Measurements from ENCODE around the gene DUSP12.
"Not testable (repeated sequence)": the region's sequence is repeated elsewhere in the genome, so short reads cannot be mapped to it uniquely, and the experiment has no call there.

DUSP12 gene

GRCh38 chr1:161769673-161770045 is 20.1 kb downstream of the DUSP12 start:
- H3K4me3 Mint-ChIP-seq; H3K9me3 Mint-ChIP-seq; H3K27me3 Mint-ChIP-seq; intact Hi-C loops (cut with micrococcal nuclease); H3K27ac Mint-ChIP-seq: not testable (repeated sequence)
- H3K36me3 Mint-ChIP-seq (ENCODE audit: low read depth): peaks cover 28% of the 10 kb centered on the region
- peaks cover 29% of the 10 kb centered on the region for H3K4me1 Mint-ChIP-seq (ENCODE audit: low read depth)

DNA sequence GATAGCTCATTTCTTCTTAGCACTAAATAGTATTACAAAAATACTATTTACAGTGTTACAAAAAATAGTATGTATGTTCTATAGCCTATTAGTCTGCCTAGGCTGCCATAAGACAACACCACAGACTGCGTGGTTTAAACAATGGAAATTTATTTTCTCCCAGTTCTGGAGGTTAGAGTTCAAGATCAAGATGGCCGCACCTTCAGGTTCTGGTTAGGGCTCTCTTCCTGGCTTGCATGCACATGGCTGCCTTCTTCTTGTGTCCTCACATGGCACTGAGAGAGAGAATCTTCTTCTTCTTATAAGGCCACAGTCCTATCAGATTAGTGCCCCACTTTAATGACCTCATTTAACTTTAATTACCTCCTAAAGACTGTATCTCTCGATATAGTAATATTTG is 20.7 kb downstream of the DUSP12 start:
- no peaks in the 10 kb centered on the region for H3K27me3 Mint-ChIP-seq
- H3K36me3 Mint-ChIP-seq (ENCODE audit: low read depth): peaks cover 28% of the 10 kb centered on the region
- H3K4me3 Mint-ChIP-seq: no peak overlapping the region
- no peak overlapping the region for H3K27ac Mint-ChIP-seq
- peaks cover 29% of the 10 kb centered on the region for H3K4me1 Mint-ChIP-seq (ENCODE audit: low read depth)
- no peaks in the 10 kb centered on the region for H3K9me3 Mint-ChIP-seq
- intact Hi-C loops (cut with micrococcal nuclease): no loop called here

DNA sequence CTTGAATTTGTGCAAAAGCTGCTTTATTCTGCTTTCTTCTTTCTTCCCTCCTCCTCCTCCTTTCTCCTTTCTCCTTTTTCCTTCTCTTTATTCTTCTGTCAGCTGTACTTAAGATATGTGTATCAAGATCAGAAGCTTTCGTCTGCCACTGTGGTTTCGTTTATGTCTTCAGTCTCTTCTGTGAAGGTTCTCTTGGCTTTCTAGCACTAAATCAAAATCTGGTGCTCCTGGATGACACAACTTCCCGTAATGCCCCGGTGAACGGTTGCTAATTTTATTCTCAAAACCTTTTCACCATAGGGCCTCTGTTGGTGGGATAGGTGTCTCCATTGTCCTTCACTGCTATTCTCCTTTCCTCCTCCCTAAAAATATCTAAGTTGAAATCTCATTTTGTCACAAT is 21.6 kb downstream of the DUSP12 start:
- intact Hi-C loops (cut with micrococcal nuclease): no loop called here
- H3K4me1 Mint-ChIP-seq (ENCODE audit: low read depth): peaks cover 29% of the 10 kb centered on the region
- H3K9me3 Mint-ChIP-seq: no peaks in the 10 kb centered on the region
- H3K27ac Mint-ChIP-seq: no peak overlapping the region
- H3K27me3 Mint-ChIP-seq: no peaks in the 10 kb centered on the region
- no peak overlapping the region for H3K4me3 Mint-ChIP-seq
- peaks cover 25% of the 10 kb centered on the region for H3K36me3 Mint-ChIP-seq (ENCODE audit: low read depth)

DNA sequence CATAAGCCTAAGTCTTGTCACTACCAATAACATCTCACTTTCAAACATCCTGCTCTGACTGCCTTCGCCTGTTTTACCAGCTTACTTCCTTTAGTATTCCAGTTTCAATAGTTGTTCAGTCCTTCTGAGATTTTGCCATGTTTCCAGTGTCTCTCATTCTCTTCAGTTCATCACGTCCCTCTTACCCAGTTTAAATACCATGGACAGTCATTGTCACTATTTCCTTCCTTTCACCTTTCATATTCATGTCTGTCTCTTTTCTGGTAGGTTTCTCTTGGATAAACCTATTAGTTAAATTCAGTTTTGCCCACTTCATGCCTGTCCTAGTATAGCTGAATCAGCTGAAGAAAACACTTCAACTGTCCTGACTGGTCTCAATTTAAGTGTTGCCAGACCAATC is 22.4 kb downstream of the DUSP12 start:
- H3K4me1 Mint-ChIP-seq (ENCODE audit: low read depth): peaks cover 25% of the 10 kb centered on the region
- no peak overlapping the region for H3K27ac Mint-ChIP-seq
- no peaks in the 10 kb centered on the region for H3K27me3 Mint-ChIP-seq
- peaks cover 17% of the 10 kb centered on the region for H3K36me3 Mint-ChIP-seq (ENCODE audit: low read depth)
- H3K4me3 Mint-ChIP-seq: no peak overlapping the region
- H3K9me3 Mint-ChIP-seq: no peaks in the 10 kb centered on the region
- intact Hi-C loops (cut with micrococcal nuclease): no loop called here

GRCh38 chr1:161772397-161772796 is 22.8 kb downstream of the DUSP12 start:
- no peak overlapping the region for H3K4me3 Mint-ChIP-seq
- H3K4me1 Mint-ChIP-seq (ENCODE audit: low read depth): peaks cover 20% of the 10 kb centered on the region
- no peak overlapping the region for H3K27ac Mint-ChIP-seq
- intact Hi-C loops (cut with micrococcal nuclease): no loop called here
- H3K27me3 Mint-ChIP-seq: no peaks in the 10 kb centered on the region
- no peaks in the 10 kb centered on the region for H3K9me3 Mint-ChIP-seq
- peaks cover 17% of the 10 kb centered on the region for H3K36me3 Mint-ChIP-seq (ENCODE audit: low read depth)

GRCh38 chr1:161773791-161774190 is 24.2 kb downstream of the DUSP12 start:
- Mint-ChIP-seq H3K36me3 (ENCODE audit: low read depth) (peaks cover 8% of the 10 kb centered on the region), H3K9me3 (no peaks in the 10 kb centered on the region), H3K4me3 (no peak overlapping the region), H3K27me3 (no peaks in the 10 kb centered on the region), H3K4me1 (ENCODE audit: low read depth) (peaks cover 9% of the 10 kb centered on the region), H3K27ac (no peak overlapping the region)
- intact Hi-C loops (cut with micrococcal nuclease): no loop called here

GRCh38 chr1:161777261-161777660 is 27.7 kb downstream of the DUSP12 start:
- Mint-ChIP-seq H3K36me3 (ENCODE audit: low read depth) (peaks cover 22% of the 10 kb centered on the region), H3K9me3 (no peaks in the 10 kb centered on the region), H3K4me1 (ENCODE audit: low read depth) (no peaks in the 10 kb centered on the region), H3K27ac (no peak overlapping the region), H3K27me3 (no peaks in the 10 kb centered on the region), H3K4me3 (no peak overlapping the region)
- intact Hi-C loops (cut with micrococcal nuclease): no loop called here

DNA sequence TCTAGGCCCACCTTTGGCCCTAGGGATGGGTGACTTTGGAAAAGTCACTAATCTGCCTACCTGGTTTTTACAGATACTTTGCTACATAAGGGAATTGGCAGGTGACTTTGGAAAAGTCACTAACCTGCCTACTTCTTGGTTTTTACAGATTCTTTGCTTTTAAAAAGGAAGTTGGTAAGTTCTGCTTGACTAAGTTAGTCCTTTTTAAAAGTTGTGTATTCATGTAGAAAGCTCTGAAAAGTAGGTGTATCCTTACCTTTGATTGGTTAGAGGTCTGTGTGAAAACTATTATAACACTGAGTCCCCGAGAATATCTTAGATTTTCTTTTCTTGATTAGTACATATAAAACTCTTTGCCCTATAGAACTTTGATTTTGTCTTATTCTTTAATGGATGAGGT is 28.9 kb downstream of the DUSP12 start:
- Mint-ChIP-seq H3K27me3 (no peaks in the 10 kb centered on the region), H3K4me3 (no peak overlapping the region), H3K9me3 (no peaks in the 10 kb centered on the region), H3K4me1 (ENCODE audit: low read depth) (no peaks in the 10 kb centered on the region), H3K36me3 (ENCODE audit: low read depth) (peaks cover 35% of the 10 kb centered on the region), H3K27ac (no peak overlapping the region)
- intact Hi-C loops (cut with micrococcal nuclease): no loop called here

DNA sequence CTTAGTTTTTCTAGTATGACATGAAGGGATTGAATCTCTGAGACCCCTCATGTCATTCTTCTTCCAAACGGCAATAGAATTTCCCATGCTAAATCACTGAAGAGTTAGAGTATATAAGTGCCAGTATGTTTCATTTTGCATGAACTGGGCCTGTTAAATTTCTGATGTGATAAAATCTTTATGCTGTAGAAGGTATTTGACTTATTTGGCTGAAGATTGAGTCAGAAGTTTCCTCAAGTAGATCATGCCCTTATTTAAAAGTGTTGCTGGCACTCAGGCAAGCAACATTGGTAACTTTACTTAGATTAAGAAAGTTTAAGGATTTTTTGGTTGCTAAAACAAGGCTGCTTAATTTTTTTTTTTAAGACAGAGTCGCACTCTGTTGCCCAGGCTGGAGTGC is 29.8 kb downstream of the DUSP12 start:
- Mint-ChIP-seq H3K27me3 (no peaks in the 10 kb centered on the region), H3K4me1 (ENCODE audit: low read depth) (no peaks in the 10 kb centered on the region), H3K36me3 (ENCODE audit: low read depth) (peaks cover 44% of the 10 kb centered on the region), H3K4me3 (no peak overlapping the region), H3K9me3 (no peaks in the 10 kb centered on the region), H3K27ac (no peak overlapping the region)
- intact Hi-C loops (cut with micrococcal nuclease): no loop called here

DNA sequence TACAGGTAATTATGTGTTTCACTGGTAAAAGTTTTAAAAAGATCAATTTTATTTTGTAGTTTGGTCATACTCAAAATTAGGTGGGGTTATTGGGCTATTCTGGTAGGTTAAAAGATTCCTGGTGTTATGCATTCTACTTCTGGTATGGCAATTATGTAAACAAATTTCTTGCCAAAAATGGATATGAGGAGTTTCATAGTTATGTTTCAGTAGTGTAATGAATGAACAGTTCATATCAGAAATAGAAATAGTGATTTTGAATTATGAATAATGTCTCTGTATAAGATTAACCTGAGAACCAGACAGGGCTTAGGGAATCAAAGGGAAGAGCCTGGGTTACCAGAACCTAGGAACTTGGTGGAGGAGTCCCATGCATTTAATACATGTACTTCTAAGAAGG is 32.4 kb downstream of the DUSP12 start:
- no peaks in the 10 kb centered on the region for H3K9me3 Mint-ChIP-seq
- peaks cover 64% of the 10 kb centered on the region for H3K36me3 Mint-ChIP-seq (ENCODE audit: low read depth)
- no peak overlapping the region for H3K4me3 Mint-ChIP-seq
- H3K4me1 Mint-ChIP-seq (ENCODE audit: low read depth): peaks cover 6% of the 10 kb centered on the region
- H3K27me3 Mint-ChIP-seq: no peaks in the 10 kb centered on the region
- intact Hi-C loops (cut with micrococcal nuclease): no loop called here
- H3K27ac Mint-ChIP-seq: no peak overlapping the region

DNA sequence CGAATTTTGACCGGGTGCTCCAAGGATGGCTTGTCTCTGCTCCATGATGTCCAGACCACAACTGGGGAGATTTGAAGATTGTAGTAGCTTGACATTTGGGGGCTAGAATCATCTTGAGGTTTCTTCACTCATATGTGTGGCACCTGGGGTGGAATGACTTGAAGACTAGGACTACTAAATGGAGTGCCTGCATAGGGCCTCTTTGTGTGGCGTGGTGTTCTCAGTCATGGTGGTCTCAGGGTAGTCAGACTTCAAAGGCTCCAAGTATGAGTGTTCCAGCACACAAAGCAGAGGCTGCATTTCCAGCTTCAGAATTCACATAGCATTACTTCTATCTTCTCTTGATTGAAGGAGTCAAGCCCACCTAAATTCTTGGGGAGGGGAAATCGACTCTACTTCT is 33.3 kb downstream of the DUSP12 start:
- H3K4me1 Mint-ChIP-seq (ENCODE audit: low read depth): peaks cover 6% of the 10 kb centered on the region
- no peak overlapping the region for H3K4me3 Mint-ChIP-seq
- H3K36me3 Mint-ChIP-seq (ENCODE audit: low read depth): peaks cover 72% of the 10 kb centered on the region
- intact Hi-C loops (cut with micrococcal nuclease): no loop called here
- H3K27me3 Mint-ChIP-seq: no peaks in the 10 kb centered on the region
- H3K27ac Mint-ChIP-seq: no peak overlapping the region
- H3K9me3 Mint-ChIP-seq: no peaks in the 10 kb centered on the region

DNA sequence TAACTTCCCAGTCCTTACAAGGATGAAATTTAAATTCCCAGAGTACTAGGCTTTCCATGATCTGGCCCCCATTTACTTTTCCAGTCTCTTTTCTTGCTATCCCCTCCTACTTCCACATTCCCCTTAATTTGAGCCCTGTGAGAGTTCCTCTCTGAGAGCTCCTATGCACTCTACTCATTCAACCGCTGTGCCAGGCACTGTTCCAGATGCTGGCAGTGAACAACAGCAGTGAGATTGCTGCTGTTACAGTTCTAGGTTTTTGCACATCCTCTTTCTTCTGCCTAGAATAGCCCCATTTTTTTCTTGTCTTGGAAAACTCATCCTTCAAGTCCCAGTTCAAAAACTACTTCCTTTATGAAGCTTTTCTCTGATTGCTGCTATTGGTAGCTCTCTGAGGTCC is 35.4 kb downstream of the DUSP12 start:
- no peaks in the 10 kb centered on the region for H3K27me3 Mint-ChIP-seq
- intact Hi-C loops (cut with micrococcal nuclease): no loop called here
- peak overlapping the region; percentile 30 for H3K27ac Mint-ChIP-seq
- no peaks in the 10 kb centered on the region for H3K9me3 Mint-ChIP-seq
- peaks cover 6% of the 10 kb centered on the region for H3K4me1 Mint-ChIP-seq (ENCODE audit: low read depth)
- H3K4me3 Mint-ChIP-seq: no peak overlapping the region
- H3K36me3 Mint-ChIP-seq (ENCODE audit: low read depth): peaks cover 83% of the 10 kb centered on the region

GRCh38 chr1:161787355-161787754 is 37.8 kb downstream of the DUSP12 start:
- no peak overlapping the region for H3K4me3 Mint-ChIP-seq
- no peak overlapping the region for H3K27ac Mint-ChIP-seq
- H3K27me3 Mint-ChIP-seq: no peaks in the 10 kb centered on the region
- H3K36me3 Mint-ChIP-seq (ENCODE audit: low read depth): peaks cover 87% of the 10 kb centered on the region
- intact Hi-C loops (cut with micrococcal nuclease): no loop called here
- no peaks in the 10 kb centered on the region for H3K9me3 Mint-ChIP-seq
- H3K4me1 Mint-ChIP-seq (ENCODE audit: low read depth): peaks cover 6% of the 10 kb centered on the region

- no peaks in the 10 kb centered on the region for H3K27me3 Mint-ChIP-seq
- intact Hi-C loops (cut with micrococcal nuclease): no loop called here
- H3K27ac Mint-ChIP-seq: no peak overlapping the region
- peaks cover 88% of the 10 kb centered on the region for H3K36me3 Mint-ChIP-seq (ENCODE audit: low read depth)
- H3K9me3 Mint-ChIP-seq: no peaks in the 10 kb centered on the region
- H3K4me3 Mint-ChIP-seq: no peak overlapping the region
- no peaks in the 10 kb centered on the region for H3K4me1 Mint-ChIP-seq (ENCODE audit: low read depth)
Measured at GRCh38 chr1:161790587-161791317, 41.2 kb downstream of the DUSP12 start.

All from dendritic cell treated with granulocyte-macrophage colony-stimulating factor and Interleukin-4, amounts not matched to agents 40 ng/mL and 50 ng/mL, for 4 days (primary cell).